GM10847 (cell line): Measurements from ENCODE around the gene NHSL1.

Source experiments
- POLR2A ChIP-seq: IDR thresholded peaks from 2 replicates; pipeline ENCODE4 v1.6.1; 2011; ENCODE audit not compliant: insufficient read length; ENCODE audit errors: extremely low read depth

The NHSL1 gene

DNA sequence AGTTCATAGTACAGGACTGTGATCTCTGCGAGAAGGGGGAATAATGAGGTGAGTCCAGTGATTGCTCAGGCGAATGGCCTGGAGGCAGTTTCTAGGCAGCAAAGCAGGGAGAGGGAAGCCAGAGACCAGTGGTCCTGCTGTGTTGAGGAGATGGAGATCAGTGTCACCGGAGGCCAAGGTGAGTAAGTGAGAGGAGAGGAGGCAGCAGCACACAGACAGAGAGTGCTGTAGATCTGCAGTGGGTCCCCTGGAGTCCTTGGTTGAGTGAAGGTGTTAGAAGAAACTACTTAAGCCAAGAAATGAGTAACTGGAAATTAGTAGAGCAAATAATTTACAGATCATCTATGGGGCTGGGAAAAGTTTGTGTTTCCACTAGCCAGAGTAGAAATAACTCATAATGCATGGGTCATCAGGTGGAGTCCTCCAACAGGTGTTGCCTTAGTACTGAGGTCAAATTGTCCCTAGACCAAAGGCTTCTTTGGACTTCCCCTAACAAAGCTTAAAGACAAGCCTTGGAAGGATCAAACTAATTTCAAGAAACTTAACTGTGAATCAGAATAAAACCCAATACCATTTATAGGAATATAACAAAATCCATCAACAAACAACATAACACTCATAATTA, 81.7 kb downstream of the NHSL1 start:
- TF ChIP-seq POLR2A: no peak

DNA sequence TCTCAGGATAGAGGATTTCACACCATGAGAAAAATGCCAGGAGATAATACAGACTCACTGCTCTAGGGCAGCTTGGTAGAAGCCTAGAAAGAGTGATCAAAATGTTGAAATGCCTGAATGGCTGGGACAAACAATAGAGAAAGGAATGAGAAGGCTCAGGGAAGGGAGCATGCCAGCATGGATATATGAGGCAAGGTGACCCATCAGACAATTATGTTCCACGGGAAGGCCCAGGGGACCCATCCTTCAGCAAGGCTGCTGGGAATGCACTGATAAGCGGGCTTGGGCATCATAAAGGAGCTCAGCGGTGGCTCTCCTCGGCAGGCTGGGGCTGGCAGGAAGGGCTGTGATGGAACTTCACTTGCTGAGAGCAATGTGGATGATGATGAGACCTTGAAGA, 83.1 kb downstream of the NHSL1 start:
- TF ChIP-seq POLR2A: no peak

DNA sequence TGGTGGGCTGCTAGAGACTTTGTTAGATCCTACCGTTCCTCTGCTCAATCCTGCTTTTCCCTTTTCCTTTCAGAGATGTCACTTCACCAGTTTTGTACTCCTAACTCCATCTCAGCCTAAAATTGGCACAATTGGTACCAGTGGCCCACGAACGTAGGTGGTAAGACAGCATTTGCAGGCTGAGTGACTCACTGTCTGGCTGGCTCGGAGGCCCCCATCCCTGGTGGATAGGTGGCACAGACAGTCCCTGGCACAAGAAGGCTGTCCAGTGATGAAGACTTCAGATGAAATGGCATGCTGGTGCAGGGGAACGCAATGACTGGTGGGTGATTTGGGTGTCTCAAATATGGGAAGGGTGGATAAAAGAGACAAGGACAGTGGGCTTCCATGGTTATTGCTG, 84.2 kb downstream of the NHSL1 start:
- TF ChIP-seq POLR2A: no peak

DNA sequence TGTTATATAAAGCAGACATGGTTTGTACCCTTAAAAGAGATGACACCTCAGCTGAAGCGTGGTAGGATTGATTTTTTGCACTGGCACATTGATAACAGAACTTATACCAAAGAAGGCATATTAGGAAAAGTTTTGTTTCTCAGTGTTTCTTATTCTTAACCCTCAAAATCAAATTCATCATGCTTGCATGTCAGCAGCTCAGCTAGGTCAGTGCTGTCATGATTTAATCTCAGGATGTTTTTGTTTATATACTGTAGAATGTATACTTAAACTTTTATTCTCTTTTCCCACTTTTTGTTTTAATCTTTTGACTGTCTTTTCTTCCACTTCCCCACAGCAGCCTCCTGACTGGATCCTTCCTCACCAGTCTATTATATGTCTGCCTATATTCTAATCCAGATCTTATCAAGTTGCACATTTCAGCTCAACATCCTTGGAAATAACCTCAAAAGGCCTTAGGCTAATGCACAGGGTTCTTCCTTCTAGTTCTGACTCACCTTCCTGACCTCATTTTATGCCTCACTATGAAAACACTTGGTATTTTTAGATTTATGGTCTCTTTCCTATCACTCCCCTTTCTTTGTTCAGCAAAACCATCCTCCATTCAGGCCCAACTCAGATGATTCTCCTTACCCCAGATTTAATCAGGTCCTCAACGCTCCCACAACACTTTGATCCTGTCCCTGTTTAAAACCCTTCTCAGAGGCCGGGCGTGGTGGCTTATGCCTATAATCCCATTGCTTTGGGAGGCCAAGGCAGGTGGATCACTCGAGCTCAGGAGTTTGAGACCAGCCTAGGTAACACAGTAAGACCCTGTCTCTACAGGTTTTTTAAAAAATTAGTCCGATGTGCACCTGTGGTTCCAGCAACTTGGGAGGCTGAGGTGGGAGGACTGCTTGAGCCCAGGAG, 88.1 kb downstream of the NHSL1 start:
- TF ChIP-seq POLR2A: no peak

DNA sequence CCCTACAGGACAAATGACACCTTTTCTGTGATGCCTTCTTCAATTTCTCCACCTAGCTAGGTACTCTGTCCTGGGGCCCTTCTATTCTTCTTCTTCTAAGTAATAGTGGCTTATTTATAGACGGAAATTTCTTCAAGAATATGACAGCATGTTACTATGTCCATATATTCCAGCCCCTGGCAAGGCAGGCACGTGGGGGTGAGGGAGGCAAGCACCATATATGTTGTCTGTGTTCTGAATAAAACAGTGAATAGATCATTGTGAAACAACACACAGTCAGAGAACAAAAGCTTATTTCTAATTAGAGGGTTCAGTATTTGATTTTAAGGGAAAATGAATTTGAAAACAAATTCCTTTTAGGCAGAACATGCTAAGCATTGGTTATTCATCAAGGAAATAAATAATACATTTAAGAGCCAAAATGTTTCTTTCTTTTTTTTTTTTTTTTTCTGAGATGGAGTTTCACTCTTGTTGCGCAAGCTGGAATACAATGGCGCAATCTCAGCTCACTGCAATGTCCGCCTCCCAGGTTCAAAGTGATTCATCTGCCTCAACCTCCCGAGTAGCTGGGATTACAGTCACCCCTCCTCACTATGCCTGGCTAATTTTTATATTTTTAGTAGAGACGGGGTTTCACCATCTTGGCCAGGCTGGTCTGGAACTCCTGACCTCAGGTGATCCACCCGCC, 89.1 kb downstream of the NHSL1 start:
- no peak for TF ChIP-seq POLR2A

DNA sequence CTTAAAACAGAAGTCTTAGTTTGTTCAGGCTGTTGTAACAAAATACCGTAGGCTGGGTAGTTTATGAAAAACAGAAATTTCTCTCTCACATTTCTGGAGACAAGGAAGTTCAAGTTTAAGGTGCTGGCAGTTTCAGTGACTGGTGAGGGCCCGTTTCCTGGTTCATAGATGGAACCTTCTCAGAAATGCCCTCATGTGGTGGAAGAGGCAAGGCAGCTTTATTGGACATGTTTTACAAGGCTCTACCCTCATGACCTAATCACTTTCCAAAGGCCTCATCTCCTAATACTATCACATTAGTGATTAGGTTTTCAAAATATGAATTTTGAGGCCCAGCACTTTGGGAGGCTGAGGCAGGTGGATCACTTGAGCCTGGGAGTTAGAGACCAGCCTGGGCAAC, 92.9 kb downstream of the NHSL1 start:
- TF ChIP-seq POLR2A: no peak

DNA sequence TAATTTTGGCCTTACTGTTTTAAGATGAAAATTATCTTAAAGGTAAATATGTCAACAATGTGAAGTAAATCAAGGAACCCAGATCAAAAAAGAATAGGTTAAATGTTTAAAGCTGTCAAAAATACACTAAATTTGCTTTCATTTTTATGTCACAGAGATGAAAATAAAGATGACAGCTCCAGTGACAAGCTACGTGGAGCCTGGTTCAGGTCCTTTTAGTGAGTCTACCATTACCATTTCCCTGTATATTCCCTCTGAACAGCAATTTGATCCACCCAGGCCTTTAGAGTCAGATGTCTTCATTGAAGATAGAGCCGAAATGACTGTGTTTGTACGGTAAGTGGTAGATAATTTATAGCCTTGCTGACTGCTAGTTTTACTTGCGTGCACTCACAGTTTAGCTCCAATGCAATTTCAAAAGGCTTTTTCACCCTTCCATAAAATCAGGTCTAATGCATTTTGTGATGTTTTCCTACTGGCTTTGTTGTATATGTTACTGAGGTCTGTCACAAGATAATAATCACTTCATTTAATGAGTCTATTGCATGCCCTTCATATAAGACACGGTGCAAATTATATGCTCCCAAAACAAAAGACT, 93.4 kb downstream of the NHSL1 start:
- no peak for TF ChIP-seq POLR2A

DNA sequence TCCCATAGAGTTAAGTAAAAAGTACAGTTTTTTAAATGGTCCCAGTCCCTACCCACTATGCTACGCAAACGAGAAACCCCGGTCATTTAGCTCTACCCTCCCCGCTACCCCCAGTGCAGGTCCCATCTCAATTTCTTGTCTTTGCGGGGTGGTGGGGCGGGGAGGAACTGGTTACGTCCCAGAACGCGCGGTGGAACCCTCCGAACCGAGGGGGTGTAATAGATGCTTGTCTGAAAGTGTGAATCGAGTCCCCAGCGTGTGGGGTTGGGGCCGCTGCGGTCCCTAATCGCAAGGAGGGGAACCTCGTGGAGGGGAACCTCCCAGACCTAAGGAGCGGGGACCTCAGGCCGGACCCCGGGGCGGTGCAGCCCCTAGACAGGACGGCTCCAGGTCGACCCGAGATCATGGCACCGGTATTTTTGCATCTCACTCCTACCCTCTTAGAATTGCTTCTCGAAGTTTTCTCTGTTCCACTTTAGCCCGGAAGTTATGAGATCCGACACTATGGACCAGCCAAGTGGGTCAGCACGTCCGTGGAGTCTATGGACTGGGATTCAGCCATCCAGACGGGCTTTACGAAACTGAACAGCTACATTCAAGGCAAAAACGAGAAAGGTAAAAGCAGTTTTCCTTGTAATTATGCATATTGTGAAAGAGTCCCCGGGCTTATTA, 94.5 kb downstream of the NHSL1 start:
- TF ChIP-seq POLR2A: no peak

DNA sequence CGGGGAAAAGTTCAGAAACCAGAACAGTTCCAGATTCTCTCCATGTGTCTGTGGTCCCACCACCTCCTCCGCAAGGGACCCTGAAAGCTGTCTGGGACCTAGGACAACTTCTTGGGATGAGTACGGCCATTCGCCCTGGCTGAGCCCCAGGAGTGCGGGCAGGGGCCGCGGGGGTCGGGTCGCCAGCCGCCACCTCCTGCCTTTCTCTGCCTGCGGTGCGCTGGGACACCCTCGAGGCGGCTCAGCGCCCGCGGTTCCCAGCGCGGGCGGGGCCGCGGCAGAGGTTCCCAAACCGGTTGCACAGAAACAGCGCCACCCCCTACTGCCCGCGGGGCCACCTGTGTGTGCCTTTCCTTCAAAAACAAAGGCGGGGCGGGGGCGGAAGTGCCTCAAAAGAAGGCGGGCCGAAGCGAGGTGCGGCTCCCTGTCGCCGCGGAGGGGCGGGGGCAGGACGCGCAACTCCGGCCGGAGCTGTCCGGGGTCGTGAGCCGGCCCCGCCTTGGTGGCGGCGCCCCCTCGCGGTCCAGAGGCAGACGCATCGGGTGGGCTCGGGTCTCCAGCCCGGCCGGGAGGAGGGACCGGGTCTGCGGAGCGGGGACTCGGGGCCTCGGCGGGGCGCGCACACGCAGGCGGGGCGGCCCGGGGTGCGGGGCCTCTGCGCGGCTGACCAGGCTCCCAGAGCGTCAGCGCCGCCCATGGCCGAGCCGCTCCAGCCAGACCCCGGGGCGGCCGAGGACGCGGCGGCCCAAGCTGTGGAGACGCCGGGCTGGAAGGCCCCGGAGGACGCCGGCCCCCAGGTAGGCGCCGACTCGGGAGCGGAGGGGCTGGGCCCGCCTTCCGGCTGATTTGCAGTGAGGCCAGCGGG, 95.3 kb downstream of the NHSL1 start, which contains the start of gene HEBP2:
TSS of gene HEBP2 (plus strand) at position 423 of the 865 bp plus-strand sequence. CDS start at position 696, 273 bp downstream.
- TF ChIP-seq POLR2A: no peak

DNA sequence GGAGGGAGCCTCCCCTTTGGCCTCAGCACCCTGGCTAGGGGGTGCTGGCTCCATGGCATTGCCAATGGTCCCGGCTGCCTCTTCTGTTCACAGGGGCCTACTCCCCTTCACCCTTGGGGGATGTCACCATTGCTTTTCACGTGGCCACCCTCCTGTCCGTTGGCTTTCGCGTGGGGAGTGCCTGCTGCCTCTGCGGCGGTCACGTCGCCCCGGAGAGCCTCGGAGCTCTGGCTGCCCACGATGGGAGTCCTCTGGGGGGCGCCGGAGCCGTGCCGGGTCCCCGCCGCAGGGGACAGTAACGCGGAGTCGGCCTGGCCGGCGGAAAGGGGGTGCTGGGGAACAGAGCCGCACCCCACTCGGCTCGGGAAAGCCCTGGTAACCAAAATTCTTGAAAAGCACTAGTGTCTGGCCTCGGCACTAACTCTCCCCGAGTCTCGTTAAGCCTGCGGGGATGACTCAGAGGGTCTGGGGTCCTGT, 95.9 kb downstream of the NHSL1 start:
- no peak for TF ChIP-seq POLR2A

DNA sequence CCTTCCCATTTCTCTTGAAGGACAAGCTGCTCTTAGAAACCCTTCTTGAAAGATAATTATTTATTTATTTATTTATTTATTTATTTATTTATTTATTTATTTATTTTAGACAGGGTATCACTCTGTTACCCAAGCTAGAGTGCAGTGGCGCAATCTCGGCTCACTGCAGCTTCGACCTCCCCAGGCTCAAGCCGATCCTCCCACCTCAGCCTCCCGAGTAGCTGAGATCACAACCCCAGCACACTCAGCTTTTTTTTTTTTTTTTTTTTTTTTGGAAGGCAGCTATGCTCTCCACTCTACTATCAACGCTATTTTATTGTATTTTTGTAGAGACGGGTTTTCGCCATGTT, 96.5 kb downstream of the NHSL1 start:
- TF ChIP-seq POLR2A: no peak

DNA sequence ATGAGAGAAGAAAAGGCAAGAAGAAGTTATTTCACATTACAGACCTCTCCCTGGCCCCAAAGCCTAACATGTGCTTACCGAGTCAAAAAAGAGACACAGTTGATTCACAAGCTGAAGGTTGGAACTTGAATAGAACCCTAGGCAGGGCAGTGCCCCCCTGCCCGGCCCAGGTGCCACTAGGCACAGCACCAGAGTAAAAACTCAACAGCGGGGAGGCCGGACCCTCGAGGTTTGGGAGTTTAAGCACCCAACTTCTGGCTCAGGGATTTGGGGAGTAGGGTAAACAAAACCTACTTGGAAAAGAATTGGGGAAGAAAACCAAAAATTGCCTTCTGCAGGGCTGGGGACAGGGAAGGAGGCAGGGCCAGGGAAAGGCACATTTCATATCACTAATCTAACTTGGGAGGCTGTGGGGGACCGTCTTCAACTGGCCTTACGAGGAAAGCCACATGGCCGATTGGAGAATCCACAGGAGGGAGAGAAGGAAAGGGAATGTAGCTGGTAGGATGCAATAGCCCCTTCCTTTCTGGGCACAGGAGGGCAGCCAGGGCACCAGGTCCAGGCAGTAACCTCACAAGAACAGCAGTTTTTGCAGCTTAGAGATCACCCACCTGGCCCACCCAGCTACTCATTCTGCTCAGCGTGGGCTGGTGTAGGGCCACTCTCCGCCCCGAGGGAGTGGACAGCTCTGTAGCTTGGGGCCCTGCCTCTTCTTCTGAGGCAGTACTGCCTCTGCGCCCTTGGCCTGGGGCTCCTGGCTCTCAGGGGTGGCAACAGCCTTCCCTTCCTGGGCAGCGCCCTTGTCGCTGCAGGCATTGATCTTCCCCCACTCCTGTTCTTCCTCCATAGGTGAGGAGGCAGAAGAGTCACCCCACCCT, 97.1 kb downstream of the NHSL1 start:
- no peak for TF ChIP-seq POLR2A

DNA sequence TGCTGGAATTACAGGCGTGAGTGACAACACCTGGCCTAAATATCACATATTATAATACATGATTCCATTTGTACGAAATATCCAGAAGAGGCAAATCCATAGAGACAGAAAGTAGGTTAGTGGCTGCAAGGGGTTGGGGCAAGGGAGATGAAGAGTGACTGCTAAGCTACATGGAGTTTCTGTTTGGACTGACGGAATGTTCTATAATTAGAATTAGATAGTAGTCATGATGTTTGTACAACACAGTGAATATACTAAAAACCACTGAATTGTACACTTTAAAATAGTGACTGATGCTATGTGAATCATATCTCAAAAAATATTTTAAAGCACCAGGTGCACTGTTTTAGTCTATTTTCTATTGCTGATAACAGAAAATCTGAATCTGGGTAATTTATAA, 99.0 kb downstream of the NHSL1 start:
- no peak for TF ChIP-seq POLR2A
